HepG2 (cell line): ENCODE results near the gene SLC25A25. TPM values are rescaled to one million over a fixed set of nuclear protein-coding genes. Genes with fewer than 3 reads are reported as not detected.

Experiments
- ATAC-seq: fragments of 200-7000 bp; cut with Tn5 transposase; 3 replicates; pipeline ENCODE4 v1.9.1; 2020; ENCODE audit warnings: mild to moderate bottlenecking, moderate library complexity
- BruUV-seq: library from RNA; stranded (reverse); fragments of 400-500 nt; replicated peaks from 2 replicates; lab custom pipeline; 2021; lab: Mats Ljungman, UMichigan
- CTCF ChIA-PET: fragments of 300-600 bp; formaldehyde crosslinking; extraction: SDS; loops from one replicate; lab custom pipeline; 2021; ENCODE audit warnings: low total read pairs, inconsistent platforms, low intra/inter-chr PET ratio; lab: Yijun Ruan, JAX
- POLR2A ChIA-PET: fragments of 350-600 bp; sonication (Branson Sonifier 250); formaldehyde crosslinking; loops from one replicate; lab custom pipeline; 2020; ENCODE audit warnings: antibody characterized with exemption, inconsistent platforms; lab: Yijun Ruan, JAX
- DNase-seq: peaks from one replicate; pipeline ENCODE4 v3.0.0-alpha.2; 2015; ENCODE audit warnings: low spot score
- FAIRE-seq: peaks from 3 replicates; lab custom pipeline; 2011; peaks lifted over from hg19 to GRCh38; lab: Jason Lieb, UNC
- H2AFZ ChIP-seq: one replicate; pipeline ENCODE4 v1.6.1; 2011; ENCODE audit warnings: low read length, inconsistent platforms
- H3K27ac ChIP-seq: fragments of 300-600 bp; 3 replicates; pipeline ENCODE4 v1.8.0; 2011; ENCODE audit warnings: mixed run types, mild to moderate bottlenecking, mixed read lengths, low read length, inconsistent platforms; ENCODE audit not compliant: insufficient read depth; ENCODE audit errors: extremely low read length
- H3K27me3 ChIP-seq, 2 experiments: fragments of 200-600 bp in 1 of 2; 2 replicates in 1 of 2; 3 replicates in 1 of 2; pipeline versions ENCODE4 v1.6.0 to v1.8.0; 2011; ENCODE audit warnings: low read length in 2 of 2, mild to moderate bottlenecking in 2 of 2, moderate library complexity in 2 of 2, inconsistent platforms in 1 of 2; ENCODE audit not compliant: insufficient read depth in 2 of 2, control insufficient read depth in 1 of 2
- H3K36me3 ChIP-seq, 2 experiments: fragments of 200-600 bp in 1 of 2; replicated peaks in 1 of 2; 2 replicates in 1 of 2; 3 replicates in 1 of 2; pipeline versions ENCODE4 v1.5.1 to v1.8.0; 2011; ENCODE audit warnings: low read length in 2 of 2, inconsistent platforms in 1 of 2; ENCODE audit not compliant: insufficient read depth in 2 of 2, control insufficient read depth in 1 of 2
- H3K4me1 ChIP-seq: 2 replicates; pipeline ENCODE4 v1.5.1; 2012; ENCODE audit warnings: low read length, inconsistent platforms; ENCODE audit not compliant: insufficient read depth
- H3K4me2 ChIP-seq: 2 replicates; pipeline ENCODE4 v1.6.0; 2011; ENCODE audit warnings: low read depth, low read length, inconsistent platforms
- H3K4me3 ChIP-seq, 3 experiments: fragments of 200-600 bp in 1 of 3; sonication (generic), shearing (Covaris generic) in 1 of 3; replicated peaks in 1 of 3; 2 replicates each; pipeline ENCODE4 v1.5.1; 2011 to 2016; ENCODE audit warnings: low read length in 3 of 3, inconsistent platforms in 2 of 3, low read depth in 2 of 3, mild to moderate bottlenecking in 2 of 3, control low read depth in 1 of 3, mixed read lengths in 1 of 3; ENCODE audit not compliant: insufficient read depth in 1 of 3
- H3K79me2 ChIP-seq: one replicate; pipeline ENCODE4 v1.6.1; 2011; ENCODE audit warnings: low read length, inconsistent platforms; ENCODE audit not compliant: insufficient read depth
- H3K9ac ChIP-seq: 2 replicates; pipeline ENCODE4 v1.6.0; 2011; ENCODE audit warnings: mild to moderate bottlenecking, low read depth, low read length, inconsistent platforms; ENCODE audit not compliant: insufficient read depth
- H3K9me3 ChIP-seq: 2 replicates; pipeline ENCODE4 v1.5.1; 2012; ENCODE audit warnings: mild to moderate bottlenecking, low read length
- H4K20me1 ChIP-seq: 2 replicates; pipeline ENCODE4 v1.6.0; 2011; ENCODE audit warnings: inconsistent platforms, mild to moderate bottlenecking, low read length, moderate library complexity; ENCODE audit not compliant: insufficient read depth
- CBX5 ChIP-seq: sonication (generic); formaldehyde crosslinking; IDR thresholded peaks from 2 replicates; pipeline ENCODE4 v1.4.0; 2020; ENCODE audit warnings: missing genetic modification reagents, borderline replicate concordance
- CCDC6 ChIP-seq: sonication (generic); formaldehyde crosslinking; IDR thresholded peaks from 2 replicates; pipeline ENCODE4 v1.8.1; 2022; ENCODE audit warnings: mild to moderate bottlenecking, missing genetic modification reagents, moderate library complexity
- CSRNP1 ChIP-seq: sonication (generic); formaldehyde crosslinking; IDR thresholded peaks from 2 replicates; pipeline ENCODE4 v1.8.1; 2023; ENCODE audit warnings: mild to moderate bottlenecking, missing genetic modification reagents
- KAT8 ChIP-seq: IDR thresholded peaks from 2 replicates; pipeline ENCODE4 v1.6.1; 2016; ENCODE audit warnings: missing genetic modification reagents, missing compliant biosample characterization
- NKX3-1 ChIP-seq: sonication (generic); formaldehyde crosslinking; IDR thresholded peaks from 2 replicates; pipeline ENCODE4 v1.5.0; 2020; ENCODE audit warnings: missing genetic modification reagents
- POGK ChIP-seq: sonication (generic); formaldehyde crosslinking; conservative IDR thresholded peaks from 2 replicates; pipeline ENCODE4 v1.8.0; 2022; ENCODE audit warnings: mild to moderate bottlenecking, moderate library complexity, missing genetic modification reagents
- PPARG ChIP-seq: conservative IDR thresholded peaks from 2 replicates; pipeline ENCODE4 v1.6.1; 2016; ENCODE audit warnings: missing biosample characterization, missing genetic modification reagents
- SRF ChIP-seq: IDR thresholded peaks from 2 replicates; pipeline ENCODE4 v1.6.1; 2011; ENCODE audit warnings: mild to moderate bottlenecking, low read depth, low read length, moderate library complexity
- SRSF1 ChIP-seq: fragments of 200-400 bp; formaldehyde crosslinking; optimal IDR thresholded peaks from 2 replicates; pipeline ENCODE3; 2017; ENCODE audit warnings: mild to moderate bottlenecking, low read depth, low read length, moderate library complexity
- ZBTB33 ChIP-seq: sonication (generic); formaldehyde crosslinking; IDR thresholded peaks from 2 replicates; pipeline ENCODE4 v1.4.0; 2020; ENCODE audit warnings: missing genetic modification reagents
- ZFP41 ChIP-seq: sonication (generic); formaldehyde crosslinking; IDR thresholded peaks from 2 replicates; pipeline ENCODE4 v1.4.0; 2020; ENCODE audit warnings: mild to moderate bottlenecking, missing genetic modification reagents, borderline replicate concordance
- ZNF234 ChIP-seq: sonication (generic); formaldehyde crosslinking; conservative IDR thresholded peaks from 2 replicates; pipeline ENCODE4 v1.5.1; 2020; ENCODE audit warnings: mild to moderate bottlenecking, missing genetic modification reagents
- ZNF501 ChIP-seq: sonication (generic); formaldehyde crosslinking; IDR thresholded peaks from 2 replicates; pipeline ENCODE4 v1.5.1; 2020; ENCODE audit warnings: mild to moderate bottlenecking, moderate library complexity, missing genetic modification reagents
- WGBS: methylation state at CpG from one replicate; pipeline ENCODE4 v1.1.6; 2017; ENCODE audit warnings: low lambda C conversion rate; 5-methylcytosine and 5-hydroxymethylcytosine counted together
- in situ Hi-C: cut with HindIII; loops from 2 replicates; pipeline ENCODE4 v1.10.0; 2017; ENCODE audit warnings: low pct_unique_long_range_greater_than_20kb; ENCODE audit not compliant: extremely low pct_ligation_motif_present
- intact Hi-C: fragments of 100-400 bp; cut with micrococcal nuclease; formaldehyde crosslinking; loops from one replicate; pipeline ENCODE4 v1.10.0; 2022; ENCODE audit not compliant: unreplicated experiment
- polyA plus RNA-seq, 8 experiments: library from polyadenylated mRNA; depleted of rRNA in 3 of 8; stranded (reverse) in 7 of 8; unstranded in 1 of 8; fragments of >200 nt; fragmentation: Illumina TruSeq in 4 of 8; extraction: Trizol in 4 of 8; gene quantifications; 2 replicates each; pipeline versions ENCODE4 v1.2.1 to v1.2.3, GENCODE V29; 2011 to 2016; ENCODE audit warnings: low read depth in 4 of 8, missing spikeins in 1 of 8, mixed read lengths in 1 of 8; ENCODE audit not compliant: insufficient read depth in 1 of 8
- total RNA-seq, 5 experiments: library from RNA; depleted of rRNA; stranded (reverse); fragments of >200 nt; fragmentation: Illumina TruSeq; extraction: Trizol; gene quantifications; 2 replicates each; pipeline ENCODE4 v1.2.3, GENCODE V29; 2016; ENCODE audit warnings: low read depth in 1 of 5

SLC25A25 gene
- total and polyA plus RNA-seq, 2 of the 13 experiments (the other 11 are each of a cell fraction or from before 2014, with no cell fraction given) = 10.5 to 24.8 TPM

- H3K27ac ChIP-seq = no peak overlapping the region
- WGBS = 92% methylated on average over 12 of the region's 13 CpGs
- no peaks in the 10 kb centered on the region for H3K27me3 ChIP-seq
- ATAC-seq = no peak
- H3K36me3 ChIP-seq = no peaks in the 10 kb centered on the region; a peak in 1 of 5 replicates
- BruUV-seq = no TSS peak
- H3K4me2 ChIP-seq = no peak overlapping the region
- H2AFZ ChIP-seq = no peak overlapping the region
- no peak for DNase-seq
- in situ Hi-C loops = no loop called here
- ChIA-PET POLR2A (no interaction called here), CTCF (no interaction called here)
- peaks cover 44% of the 10 kb centered on the region for H3K4me1 ChIP-seq
- no peak for FAIRE-seq
- H3K9ac ChIP-seq = no peak overlapping the region
- H3K79me2 ChIP-seq = peaks cover 12% of the 10 kb centered on the region
- no peaks in the 10 kb centered on the region for H3K9me3 ChIP-seq
- intact Hi-C loops = no loop called here
- no peak overlapping the region for H3K4me3 ChIP-seq
- H4K20me1 ChIP-seq = no peaks in the 10 kb centered on the region
- no peak for TF ChIP-seq CSRNP1 (CRISPR knock-in tag)
- TF ChIP-seq, all 625 proteins: peak for 0
These were observed 6.6 kb upstream of the SLC25A25 start for GRCh38 chr9:128061275-128061960.

- no peaks in the 10 kb centered on the region for H3K27me3 ChIP-seq
- H3K36me3 ChIP-seq = no peaks in the 10 kb centered on the region; a peak in 1 of 5 replicates
- H4K20me1 ChIP-seq = no peaks in the 10 kb centered on the region
- in situ Hi-C loops (no loop called here), intact Hi-C loops (no loop called here)
- H3K4me1 ChIP-seq = peaks cover 41% of the 10 kb centered on the region
- H3K4me3 ChIP-seq = no peak overlapping the region
- H2AFZ ChIP-seq = no peak overlapping the region
- no peak overlapping the region for H3K4me2 ChIP-seq
- H3K9ac ChIP-seq = no peak overlapping the region
- DNase-seq (no peak), ATAC-seq (no peak), FAIRE-seq (no peak)
- WGBS = 74% methylated on average over 5 of the region's 6 CpGs
- H3K27ac ChIP-seq = no peak overlapping the region
- H3K9me3 ChIP-seq = no peaks in the 10 kb centered on the region
- peaks cover 14% of the 10 kb centered on the region for H3K79me2 ChIP-seq
- no TSS peak for BruUV-seq
- ChIA-PET POLR2A (no interaction called here), CTCF (no interaction called here)
- TF ChIP-seq PPARG (no peak), KAT8 (CRISPR knock-in tag) (no peak), SRF (no peak), ZFP41 (no peak), ZNF234 (CRISPR knock-in tag) (no peak), ZNF501 (CRISPR knock-in tag) (no peak), CCDC6 (CRISPR knock-in tag) (no peak), POGK (CRISPR knock-in tag) (no peak), ZBTB33 (CRISPR knock-in tag) (no peak), NKX3-1 (no peak), SRSF1 (no peak), CBX5 (no peak)
These were observed 5.8 kb upstream of the SLC25A25 start for GRCh38 chr9:128062279-128062678.
